ENCODE measurements around the gene EMX1.

Gene EMX1

GRCh38 chr2:72911256-72911655 lies 6.1 kb upstream of the EMX1 start:
- Histone ChIP-seq H3K9me2 (replicated peaks; ENCODE audit: low read depth, low read length) (no peaks in the 10 kb centered on the region), H3F3A (ENCODE audit: low read depth) (no peaks in the 10 kb centered on the region), H3K4me1 (ENCODE audit: insufficient read depth, low read length, poor library complexity, severe bottlenecking) (no peaks in the 10 kb centered on the region), H3K4me2 (ENCODE audit: low read depth, low read length, poor library complexity, severe bottlenecking) (no peak overlapping the region), H3K9ac (ENCODE audit: low read depth, low read length, poor library complexity, severe bottlenecking) (no peak overlapping the region), H3K27me3 (ENCODE audit: insufficient read depth, low read length, poor library complexity, severe bottlenecking) (no peaks in the 10 kb centered on the region), H3K36me3 (ENCODE audit: insufficient read depth, low read length) (no peaks in the 10 kb centered on the region), H3K9me3 (ENCODE audit: insufficient read depth, low read depth, low read length) (no peaks in the 10 kb centered on the region), H3K79me2 (ENCODE audit: insufficient read depth, low read length) (no peaks in the 10 kb centered on the region), H3K4me3 (ENCODE audit: low read length, poor library complexity, severe bottlenecking) (no peak overlapping the region), H4K20me1 (ENCODE audit: insufficient read depth, low read length, poor library complexity, severe bottlenecking) (no peaks in the 10 kb centered on the region), H2AFZ (ENCODE audit: low read length) (no peak overlapping the region)
- TF ChIP-seq EZH2phosphoT487 (IDR thresholded peaks at IDR 0.05; ENCODE audit: borderline replicate concordance) (no peak), CTCF (conservative IDR thresholded peaks at IDR 0.05; ENCODE audit: low read length) (no peak)

- no peaks in the 10 kb centered on the region for H3F3A ChIP-seq (ENCODE audit: low read depth)
- H3K27me3 ChIP-seq (ENCODE audit: insufficient read depth, low read length, poor library complexity, severe bottlenecking) = no peaks in the 10 kb centered on the region
- peak overlapping the region; percentile 49; the same call in 1 of the 2 replicates for H2AFZ ChIP-seq (ENCODE audit: low read length)
- no peaks in the 10 kb centered on the region for H3K9me2 ChIP-seq (replicated peaks; ENCODE audit: low read depth, low read length)
- H3K9ac ChIP-seq (ENCODE audit: low read depth, low read length, poor library complexity, severe bottlenecking) = no peak overlapping the region
- no peaks in the 10 kb centered on the region for H4K20me1 ChIP-seq (ENCODE audit: insufficient read depth, low read length, poor library complexity, severe bottlenecking)
- no peaks in the 10 kb centered on the region for H3K9me3 ChIP-seq (ENCODE audit: insufficient read depth, low read depth, low read length)
- H3K36me3 ChIP-seq (ENCODE audit: insufficient read depth, low read length) = no peaks in the 10 kb centered on the region
- H3K4me1 ChIP-seq (ENCODE audit: insufficient read depth, low read length, poor library complexity, severe bottlenecking) = no peaks in the 10 kb centered on the region
- H3K79me2 ChIP-seq (ENCODE audit: insufficient read depth, low read length) = no peaks in the 10 kb centered on the region
- no peak for TF ChIP-seq EZH2phosphoT487 (IDR thresholded peaks at IDR 0.05; ENCODE audit: borderline replicate concordance)
- TF ChIP-seq CTCF (conservative IDR thresholded peaks at IDR 0.05; ENCODE audit: low read length) = no peak
- no peak overlapping the region for H3K4me2 ChIP-seq (ENCODE audit: low read depth, low read length, poor library complexity, severe bottlenecking)
- H3K4me3 ChIP-seq (ENCODE audit: low read length, poor library complexity, severe bottlenecking) = no peak overlapping the region
Observed at GRCh38 chr2:72913486-72914205, 3.7 kb upstream of the EMX1 start.

GRCh38 chr2:72914206-72914559 lies 3.1 kb upstream of the EMX1 start:
- no peaks in the 10 kb centered on the region for H3K9me2 ChIP-seq (replicated peaks; ENCODE audit: low read depth, low read length)
- H3K4me2 ChIP-seq (ENCODE audit: low read depth, low read length, poor library complexity, severe bottlenecking) = no peak overlapping the region
- H2AFZ ChIP-seq (ENCODE audit: low read length) = no peak overlapping the region
- no peaks in the 10 kb centered on the region for H3K9me3 ChIP-seq (ENCODE audit: insufficient read depth, low read depth, low read length)
- H3K27me3 ChIP-seq (ENCODE audit: insufficient read depth, low read length, poor library complexity, severe bottlenecking) = no peaks in the 10 kb centered on the region
- H3F3A ChIP-seq (ENCODE audit: low read depth) = no peaks in the 10 kb centered on the region
- no peak overlapping the region for H3K9ac ChIP-seq (ENCODE audit: low read depth, low read length, poor library complexity, severe bottlenecking)
- no peak for TF ChIP-seq EZH2phosphoT487 (IDR thresholded peaks at IDR 0.05; ENCODE audit: borderline replicate concordance)
- no peak for TF ChIP-seq CTCF (conservative IDR thresholded peaks at IDR 0.05; ENCODE audit: low read length)
- no peak overlapping the region for H3K4me3 ChIP-seq (ENCODE audit: low read length, poor library complexity, severe bottlenecking)
- H3K79me2 ChIP-seq (ENCODE audit: insufficient read depth, low read length) = no peaks in the 10 kb centered on the region
- no peaks in the 10 kb centered on the region for H4K20me1 ChIP-seq (ENCODE audit: insufficient read depth, low read length, poor library complexity, severe bottlenecking)
- no peaks in the 10 kb centered on the region for H3K36me3 ChIP-seq (ENCODE audit: insufficient read depth, low read length)
- H3K4me1 ChIP-seq (ENCODE audit: insufficient read depth, low read length, poor library complexity, severe bottlenecking) = no peaks in the 10 kb centered on the region
